ENCODE data around the gene METTL9.

DNA sequence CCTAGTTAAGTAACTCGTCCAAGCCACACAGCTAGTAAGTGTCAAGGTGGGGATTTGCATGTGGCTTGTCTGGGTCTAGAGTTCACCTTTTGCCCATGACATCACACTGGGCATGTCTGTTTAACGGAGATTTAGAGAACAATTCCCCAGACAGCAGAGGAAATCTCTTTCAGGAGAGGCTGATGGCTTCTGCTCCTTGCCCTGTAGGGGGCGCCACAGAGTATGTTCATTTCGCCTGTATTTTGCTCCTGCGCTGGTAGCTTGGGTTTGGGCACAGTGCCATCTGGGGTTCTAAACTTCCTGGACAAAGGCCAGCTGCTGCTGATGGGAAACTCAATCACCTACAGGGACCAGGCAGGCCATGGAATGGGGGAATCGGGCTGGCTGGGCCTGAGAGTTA is 84.8 kb downstream of the METTL9 start:
- TF ChIP-seq, protein P1, sequence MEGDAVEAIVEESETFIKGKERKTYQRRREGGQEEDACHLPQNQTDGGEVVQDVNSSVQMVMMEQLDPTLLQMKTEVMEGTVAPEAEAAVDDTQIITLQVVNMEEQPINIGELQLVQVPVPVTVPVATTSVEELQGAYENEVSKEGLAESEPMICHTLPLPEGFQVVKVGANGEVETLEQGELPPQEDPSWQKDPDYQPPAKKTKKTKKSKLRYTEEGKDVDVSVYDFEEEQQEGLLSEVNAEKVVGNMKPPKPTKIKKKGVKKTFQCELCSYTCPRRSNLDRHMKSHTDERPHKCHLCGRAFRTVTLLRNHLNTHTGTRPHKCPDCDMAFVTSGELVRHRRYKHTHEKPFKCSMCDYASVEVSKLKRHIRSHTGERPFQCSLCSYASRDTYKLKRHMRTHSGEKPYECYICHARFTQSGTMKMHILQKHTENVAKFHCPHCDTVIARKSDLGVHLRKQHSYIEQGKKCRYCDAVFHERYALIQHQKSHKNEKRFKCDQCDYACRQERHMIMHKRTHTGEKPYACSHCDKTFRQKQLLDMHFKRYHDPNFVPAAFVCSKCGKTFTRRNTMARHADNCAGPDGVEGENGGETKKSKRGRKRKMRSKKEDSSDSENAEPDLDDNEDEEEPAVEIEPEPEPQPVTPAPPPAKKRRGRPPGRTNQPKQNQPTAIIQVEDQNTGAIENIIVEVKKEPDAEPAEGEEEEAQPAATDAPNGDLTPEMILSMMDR (IDR thresholded peaks at IDR 0.05) = no peak
- TF ChIP-seq POLR2AphosphoS5 (IDR thresholded peaks at IDR 0.05; ENCODE audit: insufficient read depth in 1 of 2, low read depth in 1 of 2) (no peak), POLR2A (IDR thresholded peaks at IDR 0.05) (no peak)
